GM21515 (cell line): ENCODE data around the gene DSCAM.
"Not testable (repeated sequence)": the region's sequence is repeated elsewhere in the genome, so short reads cannot be mapped to it uniquely, and the experiment has no call there.

Experiments
- ATAC-seq: cut with Tn5 transposase; IDR thresholded peaks from one replicate; pipeline ENCODE4 v1.9.1; 2021; ENCODE audit not compliant: unreplicated experiment

The DSCAM gene

GRCh38 chr21:40194185-40194980 is 652.6 kb downstream of the DSCAM start:
- ATAC-seq: no peak

GRCh38 chr21:40191616-40192015 is 655.3 kb downstream of the DSCAM start:
- no peak for ATAC-seq

- ATAC-seq: no peak
Observed at GRCh38 chr21:40191196-40191595, 655.8 kb downstream of the DSCAM start.

- ATAC-seq: no peak
Observed at GRCh38 chr21:40187946-40188654, 658.9 kb downstream of the DSCAM start.

- ATAC-seq: no peak
Observed at GRCh38 chr21:40187244-40187643, 659.7 kb downstream of the DSCAM start.

- no peak for ATAC-seq
Observed at GRCh38 chr21:40186045-40186444, 660.9 kb downstream of the DSCAM start.

GRCh38 chr21:40185208-40185607 is 661.8 kb downstream of the DSCAM start:
- ATAC-seq: no peak

GRCh38 chr21:40182491-40182890 is 664.5 kb downstream of the DSCAM start:
- ATAC-seq: not testable (repeated sequence)

- no peak for ATAC-seq
Observed at GRCh38 chr21:40179166-40179565, 667.8 kb downstream of the DSCAM start.

GRCh38 chr21:40178726-40179125 is 668.2 kb downstream of the DSCAM start:
- ATAC-seq: no peak

GRCh38 chr21:40177979-40178378 is 669.0 kb downstream of the DSCAM start:
- no peak for ATAC-seq

- ATAC-seq: no peak
Observed at GRCh38 chr21:40176724-40177123, 670.2 kb downstream of the DSCAM start.

- ATAC-seq: no peak
Observed at GRCh38 chr21:40173816-40174215, 673.1 kb downstream of the DSCAM start.

GRCh38 chr21:40169971-40170370 is 677.0 kb downstream of the DSCAM start:
- ATAC-seq: no peak

GRCh38 chr21:40166291-40166843 is 680.6 kb downstream of the DSCAM start:
- no peak for ATAC-seq

GRCh38 chr21:40165773-40166070 is 681.2 kb downstream of the DSCAM start:
- ATAC-seq: no peak

GRCh38 chr21:40164905-40165772 is 681.8 kb downstream of the DSCAM start:
- no peak for ATAC-seq

- ATAC-seq: no peak
Observed at GRCh38 chr21:40162075-40162474, 684.9 kb downstream of the DSCAM start.

GRCh38 chr21:40160911-40161310 is 686.0 kb downstream of the DSCAM start:
- ATAC-seq: no peak

- ATAC-seq: no peak
Observed at GRCh38 chr21:40158366-40158765, 688.6 kb downstream of the DSCAM start.

GRCh38 chr21:40155563-40155962 is 691.4 kb downstream of the DSCAM start:
- ATAC-seq: no peak
